GM12874 (cell line): Measurements from ENCODE around the gene MOB3B.

Source experiments
- CTCF ChIP-seq: IDR thresholded peaks from 2 replicates; pipeline ENCODE4 v1.5.1; 2011; ENCODE audit warnings: low read depth, mild to moderate bottlenecking, control low read depth, low read length, moderate library complexity; ENCODE audit not compliant: insufficient read depth

Gene MOB3B

GRCh38 chr9:27511771-27512170 lies 17.8 kb downstream of the MOB3B start:
- TF ChIP-seq CTCF = no peak

- no peak for TF ChIP-seq CTCF
Observed at GRCh38 chr9:27510780-27511179, 18.8 kb downstream of the MOB3B start.

- no peak for TF ChIP-seq CTCF
Observed at GRCh38 chr9:27506981-27507380, 22.6 kb downstream of the MOB3B start.

GRCh38 chr9:27505744-27506161 lies 23.9 kb downstream of the MOB3B start:
- TF ChIP-seq CTCF = no peak

GRCh38 chr9:27504259-27504658 lies 25.4 kb downstream of the MOB3B start:
- TF ChIP-seq CTCF = no peak

GRCh38 chr9:27503623-27504022 lies 26.0 kb downstream of the MOB3B start:
- TF ChIP-seq CTCF = no peak

GRCh38 chr9:27499451-27499850 lies 30.2 kb downstream of the MOB3B start:
- no peak for TF ChIP-seq CTCF
